SHP77 treated with DMSO at 0.1 percent for 48 hours (cell line): ENCODE measurements around the gene RPS19BP1.
"Not testable (repeated sequence)": the region's sequence is repeated elsewhere in the genome, so short reads cannot be mapped to it uniquely, and the experiment has no call there.

ENCODE experiments used
- DNase-seq: peaks from one replicate; lab custom pipeline; 2025; lab: John Stamatoyannopoulos, UW

RPS19BP1 gene

DNA sequence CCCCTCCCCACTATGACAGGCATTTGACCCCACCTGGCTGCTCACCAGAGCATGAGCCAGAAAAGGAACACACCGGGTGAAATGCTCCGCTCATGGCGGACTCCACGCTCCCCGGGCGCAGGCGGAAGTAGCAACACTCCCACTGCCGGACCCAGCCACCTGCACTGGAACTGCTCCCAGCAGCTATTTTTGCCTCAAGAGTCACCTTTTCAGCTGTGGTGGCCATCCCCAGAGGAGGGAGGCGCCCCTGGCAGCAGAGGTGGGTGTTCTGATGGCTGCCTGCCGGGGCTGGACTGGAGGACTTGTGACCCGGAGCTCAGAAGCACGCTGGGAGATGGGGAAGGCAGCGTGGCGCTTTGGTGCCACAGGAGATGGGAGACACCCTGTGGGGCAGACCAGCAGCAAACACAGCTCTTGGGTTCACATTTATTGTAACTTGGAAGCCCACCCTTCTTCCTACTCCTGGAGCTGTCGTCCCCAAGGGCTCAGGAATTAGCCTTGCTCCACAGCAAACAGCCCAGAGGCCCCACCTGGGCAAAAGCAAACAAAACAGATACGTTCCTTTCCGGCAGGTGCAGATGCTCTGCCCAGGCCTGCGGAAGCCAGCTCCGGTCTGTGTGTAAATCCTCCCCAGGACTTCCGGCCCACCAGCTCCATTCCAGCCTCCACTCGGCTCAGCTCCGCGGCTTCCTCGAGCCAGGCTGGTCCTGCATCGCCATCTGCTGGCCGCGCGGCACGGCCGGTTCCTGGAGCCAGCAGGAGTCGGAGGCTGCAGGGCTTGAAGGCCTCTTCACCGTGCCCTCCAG is 3.7 kb downstream of the RPS19BP1 start:
- peak; percentile 90 for DNase-seq

DNA sequence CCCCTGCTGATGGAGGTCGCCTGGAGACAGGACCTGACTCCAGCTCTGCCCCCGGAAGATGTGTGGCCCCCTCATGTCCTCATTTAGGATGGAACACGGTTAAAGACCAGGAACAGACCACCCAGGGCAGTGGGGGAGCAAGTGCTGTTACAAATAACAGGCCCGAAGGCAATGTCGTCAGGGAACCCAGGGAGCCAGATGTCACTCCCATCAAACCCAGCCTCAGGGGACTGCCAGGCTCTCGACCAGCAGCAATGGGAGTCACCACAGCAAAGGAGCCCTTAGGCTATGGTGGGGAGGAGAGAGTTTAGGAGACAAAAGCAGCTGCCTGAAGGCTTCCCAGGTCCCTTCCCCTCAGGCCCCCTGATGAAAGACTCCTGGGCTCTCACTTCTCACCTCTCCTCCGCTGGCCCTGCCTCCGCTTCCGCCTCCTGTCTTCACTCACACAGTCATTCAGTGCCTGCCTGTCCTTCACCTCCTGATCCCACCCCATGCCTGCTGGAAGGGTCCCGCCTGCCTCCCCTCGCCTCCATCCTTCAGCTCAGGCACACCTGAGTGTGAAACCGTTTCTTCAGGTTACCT is 4.4 kb downstream of the RPS19BP1 start:
- DNase-seq, result no peak

DNA sequence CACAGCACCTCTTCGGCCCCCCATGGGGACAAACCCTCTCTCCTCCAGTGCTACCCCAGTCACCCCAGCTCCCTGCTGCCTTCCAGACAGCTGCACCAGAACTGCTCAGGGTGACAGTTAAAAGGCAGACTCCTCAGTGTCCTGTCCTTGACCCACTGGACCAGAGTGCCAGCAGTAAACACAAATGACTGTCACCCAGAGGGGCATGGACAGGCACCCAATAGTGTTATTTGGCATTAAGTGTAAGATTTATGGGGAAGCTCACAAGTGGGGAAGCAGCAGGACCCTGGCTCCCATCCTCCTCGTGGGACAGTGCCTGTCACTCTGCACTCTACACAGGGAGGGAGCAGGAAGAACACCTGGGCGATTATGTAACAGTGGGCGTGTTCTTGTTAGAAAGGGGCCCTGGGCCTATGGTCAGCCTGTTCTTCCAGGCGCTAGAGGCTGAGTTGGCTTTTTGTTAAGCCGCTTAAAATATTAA is 5.0 kb downstream of the RPS19BP1 start:
- no peak for DNase-seq

DNA sequence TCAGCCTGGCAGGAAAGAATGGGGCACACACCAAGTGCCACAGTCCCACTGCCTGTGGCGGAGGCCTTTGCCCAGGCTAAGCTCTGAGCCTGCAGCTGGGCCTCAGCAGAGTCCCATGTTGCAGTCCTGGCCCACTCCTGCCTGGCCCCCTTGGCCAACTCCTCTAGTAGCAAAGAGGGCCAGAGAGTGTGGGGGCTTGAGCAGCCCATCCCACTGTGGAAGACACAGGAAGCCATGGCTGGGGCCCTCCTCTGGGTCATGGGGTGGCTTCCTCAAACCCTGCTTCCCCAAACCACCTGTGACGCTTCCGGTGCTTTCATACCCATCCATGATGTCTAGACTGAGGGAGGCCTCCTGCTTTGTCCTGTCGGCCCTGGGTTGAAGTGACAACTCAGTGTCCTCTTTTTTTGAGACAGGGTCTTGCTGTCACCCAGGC is 5.8 kb downstream of the RPS19BP1 start:
- DNase-seq, result no peak

DNA sequence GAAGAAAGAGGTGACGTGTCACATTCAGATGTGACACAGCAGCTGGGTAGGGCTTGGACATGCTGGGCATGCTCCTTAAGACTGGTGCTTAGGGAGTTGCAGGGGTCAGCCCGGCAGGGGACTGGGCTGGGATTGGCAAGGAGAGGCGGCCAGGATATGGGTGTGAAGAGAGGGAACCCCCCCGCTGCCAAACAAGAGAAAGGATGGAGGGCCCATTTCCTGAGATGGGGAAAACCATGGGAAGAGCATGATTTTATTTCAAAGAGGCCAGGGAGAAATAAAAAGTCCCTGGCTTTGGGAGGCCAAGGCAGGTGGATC is 6.9 kb downstream of the RPS19BP1 start:
- DNase-seq, result no peak

DNA sequence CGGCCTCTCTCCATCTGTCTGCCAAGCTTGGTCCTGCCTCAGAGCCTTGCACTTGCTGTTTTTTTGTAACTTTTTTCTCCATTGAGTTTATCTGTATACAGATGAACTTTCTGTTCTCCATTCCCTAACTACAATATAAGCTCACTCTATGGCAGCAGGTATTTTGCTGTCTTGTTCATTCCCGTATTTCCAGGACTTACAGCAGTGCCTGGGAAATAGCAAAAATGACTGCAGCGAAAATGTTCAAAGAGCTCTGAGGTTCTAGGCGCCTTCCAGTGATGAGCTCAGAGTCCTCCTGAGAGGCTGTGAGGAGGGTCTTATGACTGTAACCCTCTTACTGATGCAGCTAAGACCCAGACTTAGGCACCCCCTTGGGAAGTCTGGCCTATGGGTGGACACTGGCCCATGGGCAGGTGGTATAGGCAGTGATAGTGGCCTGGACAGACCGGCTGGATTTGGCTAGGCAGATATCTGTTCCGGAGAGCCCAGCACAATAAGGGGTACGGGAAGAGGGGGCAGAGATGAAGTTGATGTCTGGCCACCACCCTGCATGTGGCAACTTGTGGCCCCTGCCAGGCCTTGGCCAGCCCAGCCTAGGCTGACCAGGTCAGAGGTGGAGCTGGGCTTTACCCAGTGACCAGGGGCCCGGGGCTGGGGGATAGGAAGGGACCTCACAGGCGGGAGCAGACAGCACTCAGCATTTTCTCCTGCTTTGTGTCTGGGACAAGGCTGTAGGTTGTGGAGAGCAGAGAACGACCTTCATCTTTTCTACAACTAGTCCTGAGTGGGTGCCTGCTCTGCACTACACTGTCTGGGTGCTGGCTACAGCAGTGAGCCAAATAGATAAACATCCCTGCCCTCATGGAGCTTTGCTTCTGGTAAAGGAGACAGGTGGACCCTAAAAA is 7.5 kb downstream of the RPS19BP1 start:
- DNase-seq, result no peak

DNA sequence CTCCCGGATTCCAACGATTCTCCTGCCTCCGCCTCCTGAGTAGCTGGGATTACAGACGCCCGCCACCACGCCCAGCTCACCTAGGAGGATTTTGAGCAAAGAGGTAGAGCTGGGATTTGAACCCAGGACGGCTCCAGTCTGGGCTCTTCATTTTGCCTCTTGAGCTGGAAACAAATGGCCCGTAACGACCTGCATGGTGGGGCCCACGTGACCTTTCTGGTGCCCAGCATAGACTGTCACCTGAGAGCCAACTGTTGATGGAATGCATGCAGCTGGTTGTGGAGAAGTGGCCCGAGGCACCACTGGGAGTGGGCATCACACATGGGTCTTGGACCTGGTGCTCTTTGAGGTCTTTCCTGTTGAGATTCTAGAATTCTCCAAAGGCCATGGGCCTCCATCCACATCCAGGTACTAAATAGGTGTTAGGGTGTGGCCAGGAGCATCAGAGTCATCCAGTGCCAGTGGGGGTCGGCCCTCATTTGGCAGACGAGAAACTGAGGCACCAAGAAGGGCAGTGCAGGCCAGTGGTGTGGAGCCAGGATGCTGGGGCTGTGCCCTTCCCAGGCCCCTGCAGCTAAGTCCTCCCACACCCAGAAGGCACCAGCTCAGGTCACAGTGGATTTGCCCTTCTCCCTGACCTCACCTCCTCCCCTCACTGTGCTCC is 8.3 kb downstream of the RPS19BP1 start:
- no peak for DNase-seq

DNA sequence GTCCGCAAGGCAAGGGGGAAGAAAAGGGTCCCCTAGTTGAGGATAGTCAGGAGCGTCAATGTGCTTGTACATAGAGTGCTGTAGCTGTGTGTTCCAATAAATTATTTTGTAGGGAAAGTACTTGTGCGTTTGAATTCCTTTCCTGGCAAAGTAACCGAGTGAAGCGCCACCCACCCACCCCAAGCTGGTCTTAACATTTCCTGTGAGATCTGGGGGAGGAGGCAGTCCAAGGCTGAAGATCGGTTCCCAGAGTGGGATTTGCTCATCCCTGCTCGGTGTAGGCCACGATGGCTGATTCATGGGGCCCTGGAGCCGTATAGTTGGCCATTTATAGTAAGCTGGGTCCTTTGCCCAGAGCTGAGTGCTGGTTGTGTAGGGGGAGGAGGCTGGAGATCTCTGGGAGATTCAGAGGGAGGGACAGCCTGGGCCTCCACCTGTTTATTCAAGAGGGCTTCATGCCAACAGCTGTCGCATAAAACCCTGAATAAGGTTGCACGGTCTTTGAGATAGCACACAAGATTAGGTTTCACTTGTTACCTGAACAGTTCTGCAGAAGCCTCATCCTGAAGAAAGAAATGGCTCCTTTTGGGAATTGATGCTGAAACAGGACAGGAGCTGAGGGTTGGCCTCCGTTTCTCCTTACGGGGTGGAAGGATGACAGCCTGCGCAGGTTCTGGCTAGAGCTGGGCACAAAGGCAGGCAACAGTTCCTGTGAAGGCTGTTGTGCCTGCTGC is 9.8 kb downstream of the RPS19BP1 start:
- peak; percentile 16 for DNase-seq

DNA sequence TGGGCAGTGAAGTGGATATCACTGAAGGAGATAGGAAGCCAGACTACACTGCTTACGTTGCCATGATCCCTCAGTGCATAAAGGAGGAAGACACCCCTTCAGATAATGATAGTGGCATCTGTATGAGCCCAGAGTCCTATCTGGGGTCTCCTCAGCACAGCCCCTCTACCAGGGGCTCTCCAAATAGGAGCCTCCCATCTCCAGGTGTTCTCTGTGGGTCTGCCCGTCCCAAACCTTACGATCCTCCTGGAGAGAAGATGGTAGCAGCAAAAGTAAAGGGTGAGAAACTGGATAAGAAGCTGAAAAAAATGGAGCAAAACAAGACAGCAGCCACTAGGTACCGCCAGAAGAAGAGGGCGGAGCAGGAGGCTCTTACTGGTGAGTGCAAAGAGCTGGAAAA is 10.5 kb downstream of the RPS19BP1 start:
- DNase-seq, result not testable (repeated sequence)

DNA sequence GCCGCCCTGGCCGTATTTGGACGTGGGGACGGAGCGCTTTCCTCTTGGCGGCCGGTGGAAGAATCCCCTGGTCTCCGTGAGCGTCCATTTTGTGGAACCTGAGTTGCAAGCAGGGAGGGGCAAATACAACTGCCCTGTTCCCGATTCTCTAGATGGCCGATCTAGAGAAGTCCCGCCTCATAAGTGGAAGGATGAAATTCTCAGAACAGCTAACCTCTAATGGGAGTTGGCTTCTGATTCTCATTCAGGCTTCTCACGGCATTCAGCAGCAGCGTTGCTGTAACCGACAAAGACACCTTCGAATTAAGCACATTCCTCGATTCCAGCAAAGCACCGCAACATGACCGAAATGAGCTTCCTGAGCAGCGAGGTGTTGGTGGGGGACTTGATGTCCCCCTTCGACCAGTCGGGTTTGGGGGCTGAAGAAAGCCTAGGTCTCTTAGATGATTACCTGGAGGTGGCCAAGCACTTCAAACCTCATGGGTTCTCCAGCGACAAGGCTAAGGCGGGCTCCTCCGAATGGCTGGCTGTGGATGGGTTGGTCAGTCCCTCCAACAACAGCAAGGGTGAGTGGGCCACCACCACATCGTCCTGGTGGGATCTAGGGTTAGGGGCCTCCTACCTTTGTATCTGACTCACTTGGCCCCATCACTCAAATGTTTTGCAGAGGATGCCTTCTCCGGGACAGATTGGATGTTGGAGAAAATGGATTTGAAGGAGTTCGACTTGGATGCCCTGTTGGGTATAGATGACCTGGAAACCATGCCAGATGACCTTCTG is 11.3 kb downstream of the RPS19BP1 start:
- DNase-seq, result not testable (repeated sequence)

DNA sequence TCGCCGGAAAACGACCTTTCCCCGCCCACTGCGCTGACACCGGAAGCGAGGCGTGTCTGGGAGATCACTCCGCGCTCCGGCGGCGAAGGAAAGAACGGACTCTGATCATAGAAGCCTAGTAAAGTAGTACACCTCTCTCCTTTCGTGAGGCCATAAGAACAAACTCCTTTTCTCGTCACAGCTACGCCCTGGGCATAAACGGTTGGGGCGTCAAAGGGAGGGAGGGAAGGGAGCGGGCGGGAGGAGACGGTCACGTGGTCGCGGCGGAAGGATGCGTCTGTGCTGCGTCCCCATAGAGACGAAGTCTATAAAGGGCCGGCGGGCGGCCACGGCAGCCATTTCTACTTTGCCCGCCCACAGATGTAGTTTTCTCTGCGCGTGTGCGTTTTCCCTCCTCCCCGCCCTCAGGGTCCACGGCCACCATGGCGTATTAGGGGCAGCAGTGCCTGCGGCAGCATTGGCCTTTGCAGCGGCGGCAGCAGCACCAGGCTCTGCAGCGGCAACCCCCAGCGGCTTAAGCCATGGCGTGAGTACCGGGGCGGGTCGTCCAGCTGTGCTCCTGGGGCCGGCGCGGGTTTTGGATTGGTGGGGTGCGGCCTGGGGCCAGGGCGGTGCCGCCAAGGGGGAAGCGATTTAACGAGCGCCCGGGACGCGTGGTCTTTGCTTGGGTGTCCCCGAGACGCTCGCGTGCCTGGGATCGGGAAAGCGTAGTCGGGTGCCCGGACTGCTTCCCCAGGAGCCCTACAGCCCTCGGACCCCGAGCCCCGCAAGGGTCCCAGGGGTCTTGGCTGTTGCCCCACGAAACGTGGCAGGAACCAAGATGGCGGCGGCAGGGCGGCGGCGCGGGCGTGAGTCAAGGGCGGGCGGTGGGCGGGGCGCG is 12.1 kb downstream of the RPS19BP1 start, which contains the start of gene ATF4:
Gene ATF4, plus strand, starts transcription at position 337 of the 880 bp plus-strand sequence. CDS start 884 bp downstream, outside the sequence.
- no peak for DNase-seq

DNA sequence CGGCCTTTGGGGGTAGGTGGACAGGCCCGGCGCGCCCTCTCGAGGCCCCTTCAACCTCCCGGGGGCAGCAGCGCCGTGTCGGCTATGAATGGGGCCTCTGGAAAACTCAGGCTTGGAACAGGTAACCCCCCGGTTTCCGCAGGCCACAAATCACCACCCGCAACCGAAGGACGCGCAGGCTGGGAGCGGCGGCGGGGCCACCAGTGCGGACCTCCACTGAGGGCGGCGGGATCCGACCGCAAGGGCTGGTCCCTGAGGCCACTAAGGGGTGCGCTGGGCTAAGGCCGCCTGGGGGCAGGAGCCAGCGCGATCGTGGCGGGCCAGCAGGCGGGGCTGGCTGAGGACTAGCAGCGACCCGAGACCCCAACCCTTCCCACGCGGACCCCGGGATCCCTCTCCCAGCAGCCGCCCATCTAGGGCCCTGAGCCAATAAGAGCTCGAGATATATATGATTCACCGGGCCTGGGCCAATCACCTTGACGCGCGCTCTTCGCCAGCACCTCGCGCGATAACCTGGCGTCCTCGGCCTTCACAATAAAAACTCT is 12.8 kb downstream of the RPS19BP1 start:
- DNase-seq, result peak; percentile 96

DNA sequence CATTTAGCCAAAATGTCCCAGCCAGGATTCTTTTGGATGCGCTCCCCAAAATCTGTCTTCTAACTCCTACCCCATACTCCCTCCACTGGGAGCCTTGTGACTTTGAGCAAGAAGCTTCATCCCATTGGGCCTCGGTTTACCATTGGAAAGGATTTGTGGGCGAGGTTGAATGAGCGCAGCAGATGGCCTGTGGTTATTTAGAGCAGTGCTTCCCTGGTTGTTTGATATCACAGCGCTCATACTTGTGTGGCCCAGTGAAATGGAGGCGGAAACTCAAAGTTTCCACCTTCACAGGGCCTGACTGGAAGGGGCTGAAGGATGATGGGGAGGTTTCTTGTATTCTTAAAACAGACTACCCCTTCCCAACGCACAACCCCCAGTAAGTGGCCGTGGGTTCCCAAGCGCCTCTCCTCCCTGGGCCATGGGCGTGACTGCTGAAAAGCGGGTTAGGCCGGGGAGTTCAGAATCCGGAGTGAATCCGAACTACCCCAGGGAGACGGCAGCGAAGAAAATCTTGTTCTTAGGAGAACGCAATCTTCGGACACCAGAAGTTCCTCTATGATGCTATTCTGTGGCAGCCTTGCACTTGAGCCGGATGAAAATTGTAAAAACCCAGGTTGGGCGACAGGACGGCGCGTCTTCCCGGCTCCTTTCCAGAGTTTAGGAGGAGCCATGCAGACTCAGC is 13.4 kb downstream of the RPS19BP1 start:
- DNase-seq, result no peak

DNA sequence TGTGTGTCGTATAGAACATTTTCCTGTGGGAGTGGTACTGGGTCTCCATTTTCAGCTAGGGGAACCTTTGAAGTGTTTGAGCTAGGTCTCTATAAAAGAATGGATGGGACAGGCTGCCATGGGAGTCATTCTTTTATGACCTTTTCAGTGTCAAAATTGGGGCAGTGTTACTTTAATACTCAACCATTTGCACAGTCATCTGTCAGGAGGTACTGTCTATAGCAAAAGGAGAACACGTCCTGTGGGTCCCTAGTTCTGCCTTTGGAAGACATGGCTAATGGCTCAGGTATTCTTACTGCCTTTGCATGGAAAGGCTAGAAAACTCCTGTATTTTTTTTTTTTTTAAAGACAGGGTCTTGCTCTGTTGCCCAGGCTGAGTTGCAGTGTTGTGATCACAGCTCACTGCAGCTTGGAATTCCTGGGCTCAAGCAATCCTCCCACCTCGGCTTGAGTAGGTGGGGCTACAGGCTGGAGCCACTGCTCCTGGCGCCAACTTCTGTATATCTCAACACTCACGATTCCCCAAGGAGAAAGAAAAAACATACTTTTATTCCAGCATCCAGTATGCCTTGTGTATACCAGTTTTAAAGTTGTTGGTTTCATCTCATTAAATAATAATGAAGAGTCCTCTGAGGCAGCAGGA is 14.3 kb downstream of the RPS19BP1 start:
- no peak for DNase-seq

DNA sequence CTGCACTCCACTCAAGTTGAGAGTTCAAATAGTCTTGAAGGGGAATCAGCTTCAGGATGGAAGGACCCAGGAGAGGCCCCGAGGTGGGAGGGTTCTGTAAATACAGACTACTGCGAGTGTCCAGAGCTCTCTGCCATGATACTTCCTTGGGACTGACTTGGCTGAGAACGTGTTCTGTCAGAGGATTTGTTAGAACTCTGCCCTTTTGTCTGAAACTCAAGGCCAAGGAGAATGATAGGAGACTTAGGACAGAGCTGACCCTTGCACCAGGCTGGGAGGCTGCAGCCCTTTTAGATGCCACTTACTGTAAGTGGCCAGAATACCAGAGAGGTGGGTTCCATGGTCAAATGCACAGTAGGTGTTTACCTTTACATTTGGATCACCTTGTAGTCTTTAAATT is 15.1 kb downstream of the RPS19BP1 start:
- no peak for DNase-seq

DNA sequence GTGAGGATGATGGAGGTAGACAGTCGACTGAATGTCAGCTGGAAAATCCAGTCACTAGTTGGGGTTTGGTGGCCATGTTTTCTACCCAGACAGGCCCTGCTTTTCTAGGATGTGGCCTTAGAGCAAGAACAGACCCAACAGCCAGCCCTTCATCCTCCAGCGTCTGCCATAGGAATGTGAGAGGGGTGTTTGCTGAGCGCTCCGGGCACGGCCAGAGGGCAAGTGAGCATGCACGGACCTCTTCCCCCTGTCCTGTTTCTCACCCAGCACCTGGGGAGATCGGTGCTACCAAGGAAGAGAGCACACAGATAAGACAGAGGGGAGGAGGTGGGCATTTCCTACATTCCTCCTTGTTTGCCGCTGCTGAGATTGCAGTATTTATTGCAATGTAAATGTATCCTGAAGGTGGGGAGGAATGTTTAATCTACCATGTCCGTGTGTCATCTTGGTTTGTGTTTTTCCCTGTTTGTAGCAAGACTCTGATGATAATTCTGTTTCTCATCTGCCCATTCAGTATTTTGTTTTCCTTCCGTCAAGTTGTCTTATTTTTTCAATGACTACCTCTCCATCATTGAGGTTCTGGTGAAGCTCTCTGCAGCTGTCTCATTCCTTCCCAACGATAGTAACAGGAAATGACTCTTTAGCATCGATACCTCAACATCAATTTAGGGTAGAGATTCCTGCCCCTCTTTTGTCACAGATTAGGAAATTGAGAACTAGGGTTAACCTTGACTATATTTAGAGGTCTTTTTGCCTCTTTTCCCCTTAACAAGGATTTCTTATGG is 17.1 kb downstream of the RPS19BP1 start:
- DNase-seq, result no peak

DNA sequence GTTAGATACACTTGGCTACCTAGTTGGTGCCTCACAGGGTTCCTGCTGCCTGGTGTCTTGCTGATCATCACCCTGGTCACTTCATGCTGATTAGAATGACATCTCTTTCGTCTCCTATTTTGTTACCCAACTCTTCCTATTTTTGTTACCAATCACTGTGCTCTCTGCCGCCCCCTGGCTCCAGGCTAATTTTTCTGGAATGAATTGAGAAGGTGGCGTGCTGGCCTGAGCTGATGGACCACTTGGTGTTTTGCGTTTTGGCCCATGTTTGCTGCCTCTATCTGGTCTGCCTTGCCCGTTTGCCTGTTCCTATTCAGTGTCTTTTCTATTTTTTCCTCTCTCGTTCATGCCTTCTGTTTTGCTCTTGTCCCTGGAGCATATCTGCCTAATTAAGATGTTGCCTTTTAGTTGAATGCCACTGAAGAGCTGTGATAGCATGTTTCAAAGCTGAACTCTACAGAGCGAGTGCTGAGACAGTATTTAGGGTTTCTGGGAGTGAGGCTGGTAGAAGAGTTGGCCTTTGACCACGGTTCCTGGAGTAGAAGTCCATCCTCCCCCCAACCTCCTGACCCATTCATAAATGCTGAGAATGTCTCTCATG is 18.1 kb downstream of the RPS19BP1 start:
- DNase-seq, result peak; percentile 5
